Measurements from ENCODE around the gene SLC44A4.
"Not testable (repeated sequence)": the region's sequence is repeated elsewhere in the genome, so short reads cannot be mapped to it uniquely, and the experiment has no call there.

SLC44A4 gene

GRCh38 chr6:31878726-31879125, at the start of gene SLC44A4:
Gene SLC44A4, minus strand, starts transcription at chr6:31878997. Its CDS starts 17 bp downstream, at chr6:31878980.
- FAIRE-seq (no peak), DNase-seq (ENCODE audit: extremely low spot score, insufficient read length, low read depth) (no peak)

- FAIRE-seq (no peak), DNase-seq (ENCODE audit: extremely low spot score, insufficient read length, low read depth) (no peak)
Observed at GRCh38 chr6:31928672-31928939, 49.8 kb upstream of the SLC44A4 start.

- FAIRE-seq (no peak), DNase-seq (ENCODE audit: extremely low spot score, insufficient read length, low read depth) (no peak)
Observed at GRCh38 chr6:31927863-31928671, 49.3 kb upstream of the SLC44A4 start.

GRCh38 chr6:31927242-31927862, 48.6 kb upstream of the SLC44A4 start, which contains the start of gene C2:
Gene C2, plus strand, starts transcription at chr6:31927717. Its CDS starts 36 bp downstream, at chr6:31927753.
- no peak for DNase-seq (ENCODE audit: extremely low spot score, insufficient read length, low read depth)
- no peak for FAIRE-seq

- DNase-seq (ENCODE audit: extremely low spot score, insufficient read length, low read depth) (no peak), FAIRE-seq (no peak)
Observed at GRCh38 chr6:31922942-31923341, 44.1 kb upstream of the SLC44A4 start.

- DNase-seq (ENCODE audit: extremely low spot score, insufficient read length, low read depth) (no peak), FAIRE-seq (no peak)
Observed at GRCh38 chr6:31920811-31921210, 42.0 kb upstream of the SLC44A4 start.

GRCh38 chr6:31919624-31920303, 41.0 kb upstream of the SLC44A4 start:
- no peak for FAIRE-seq
- no peak for DNase-seq (ENCODE audit: extremely low spot score, insufficient read length, low read depth)

GRCh38 chr6:31918069-31918720, 39.4 kb upstream of the SLC44A4 start:
- no peak for FAIRE-seq
- DNase-seq (ENCODE audit: extremely low spot score, insufficient read length, low read depth) = no peak

GRCh38 chr6:31915756-31916155, 37.0 kb upstream of the SLC44A4 start:
- FAIRE-seq (no peak), DNase-seq (ENCODE audit: extremely low spot score, insufficient read length, low read depth) (no peak)

GRCh38 chr6:31915351-31915750, 36.6 kb upstream of the SLC44A4 start:
- DNase-seq (ENCODE audit: extremely low spot score, insufficient read length, low read depth) (no peak), FAIRE-seq (no peak)

GRCh38 chr6:31911826-31912585, 33.2 kb upstream of the SLC44A4 start:
- DNase-seq (ENCODE audit: extremely low spot score, insufficient read length, low read depth) = no peak
- no peak for FAIRE-seq

GRCh38 chr6:31909298-31909697, 30.5 kb upstream of the SLC44A4 start:
- not testable (repeated sequence) for DNase-seq (ENCODE audit: extremely low spot score, insufficient read length, low read depth); FAIRE-seq

- peak; percentile 66 for FAIRE-seq
- no peak for DNase-seq (ENCODE audit: extremely low spot score, insufficient read length, low read depth)
Observed at GRCh38 chr6:31908791-31909190, 30.0 kb upstream of the SLC44A4 start.

- FAIRE-seq; DNase-seq (ENCODE audit: extremely low spot score, insufficient read length, low read depth): not testable (repeated sequence)
Observed at GRCh38 chr6:31908255-31908654, 29.5 kb upstream of the SLC44A4 start.

GRCh38 chr6:31907158-31907813, 28.5 kb upstream of the SLC44A4 start:
- FAIRE-seq = no peak

GRCh38 chr6:31906727-31907126, 27.9 kb upstream of the SLC44A4 start:
- FAIRE-seq; DNase-seq (ENCODE audit: extremely low spot score, insufficient read length, low read depth): not testable (repeated sequence)

More at GRCh38 chr6:31907158-31907813, 28.5 kb upstream of the SLC44A4 start:
- no peak for DNase-seq (ENCODE audit: extremely low spot score, insufficient read length, low read depth)

- no peak for DNase-seq (ENCODE audit: extremely low spot score, insufficient read length, low read depth)
- no peak for FAIRE-seq
Observed at GRCh38 chr6:31906122-31906521, 27.3 kb upstream of the SLC44A4 start.

GRCh38 chr6:31905041-31905440, 26.2 kb upstream of the SLC44A4 start:
- no peak for DNase-seq (ENCODE audit: extremely low spot score, insufficient read length, low read depth)
- no peak for FAIRE-seq

GRCh38 chr6:31903957-31904356, 25.2 kb upstream of the SLC44A4 start:
- no peak for FAIRE-seq

More at GRCh38 chr6:31903957-31904356, 25.2 kb upstream of the SLC44A4 start:
- no peak for DNase-seq (ENCODE audit: extremely low spot score, insufficient read length, low read depth)

Data from GM18507 (cell line).